CD4-positive, alpha-beta T cell treated with Interferon alpha-2 for 1 hour (primary cell): Measurements from ENCODE around the gene GCC1.

Experiments used
- DNase-seq, 2 donors: peaks; one replicate each; pipeline ENCODE4 v3.0.0-alpha.2; 2020 to 2022

GCC1 gene

GRCh38 chr7:127535546-127536393 lies 49.6 kb downstream of the GCC1 start:
- no peak for DNase-seq

- DNase-seq = no peak
Measured at GRCh38 chr7:127534636-127535035, 50.8 kb downstream of the GCC1 start.

- no peak for DNase-seq
Measured at GRCh38 chr7:127532736-127533135, 52.7 kb downstream of the GCC1 start.

- no peak for DNase-seq
Measured at GRCh38 chr7:127532151-127532550, 53.2 kb downstream of the GCC1 start.
